Fibroblast of the aortic adventitia (primary cell): ENCODE measurements around the gene ZSCAN16. TPM values are rescaled to one million over a fixed set of nuclear protein-coding genes. Genes with fewer than 3 reads are reported as not detected.
A peak's percentile ranks its signal among the peaks of the same experiment; 100 is the strongest.
"Not testable (repeated sequence)": the region's sequence is repeated elsewhere in the genome, so short reads cannot be mapped to it uniquely, and the experiment has no call there.

Experiments used
- DNase-seq: peaks from one replicate; pipeline ENCODE4 v3.0.0-alpha.2; 2010; ENCODE audit warnings: low read depth
- H3K4me3 ChIP-seq: 2 replicates; pipeline ENCODE4 v1.5.1; 2011; ENCODE audit warnings: low read depth, mild to moderate bottlenecking, control low read depth, low read length, moderate library complexity
- CTCF ChIP-seq: IDR thresholded peaks from 2 replicates; pipeline ENCODE4 v1.5.1; 2011; ENCODE audit warnings: mild to moderate bottlenecking, low read length, control low read depth, inconsistent platforms; ENCODE audit not compliant: insufficient read depth
- total RNA-seq: library from RNA; depleted of rRNA; stranded (reverse); fragments of >200 nt; gene quantifications from 2 replicates; pipeline ENCODE4 v1.2.3, GENCODE V29; 2012; ENCODE audit warnings: low replicate concordance

ZSCAN16 gene
- total RNA-seq, 1 donor, result 4.2 TPM

- no peak for TF ChIP-seq CTCF
- no peak overlapping the region for H3K4me3 ChIP-seq
- DNase-seq, result no peak
Observed at GRCh38 chr6:28089054-28089453, 35.4 kb upstream of the ZSCAN16 start.

GRCh38 chr6:28090917-28091586, 33.4 kb upstream of the ZSCAN16 start:
- TF ChIP-seq CTCF, result no peak
- no peak overlapping the region for H3K4me3 ChIP-seq
- DNase-seq, result no peak

GRCh38 chr6:28102222-28102621, 22.2 kb upstream of the ZSCAN16 start:
- not testable (repeated sequence) for DNase-seq, H3K4me3 ChIP-seq

GRCh38 chr6:28102699-28103098, 21.7 kb upstream of the ZSCAN16 start:
- H3K4me3 ChIP-seq, DNase-seq: not testable (repeated sequence)

GRCh38 chr6:28104392-28105244, 19.8 kb upstream of the ZSCAN16 start:
- TF ChIP-seq CTCF, result peak; percentile 82
- peak overlapping the region; percentile 80 for H3K4me3 ChIP-seq
- peak; percentile 73 for DNase-seq

GRCh38 chr6:28105245-28105639, 19.2 kb upstream of the ZSCAN16 start:
- TF ChIP-seq CTCF, result no peak
- DNase-seq, result peak; percentile 10
- peak overlapping the region; percentile 80 for H3K4me3 ChIP-seq

GRCh38 chr6:28107506-28107905, 16.9 kb upstream of the ZSCAN16 start:
- DNase-seq, result no peak
- TF ChIP-seq CTCF, result no peak

GRCh38 chr6:28111964-28112363, 12.4 kb upstream of the ZSCAN16 start:
- H3K4me3 ChIP-seq, result no peak overlapping the region
- DNase-seq, result no peak
- no peak for TF ChIP-seq CTCF

More at GRCh38 chr6:28107506-28107905, 16.9 kb upstream of the ZSCAN16 start:
- H3K4me3 ChIP-seq, result no peak overlapping the region
